GM12878 (cell line): Measurements from ENCODE around the gene KRTAP10-8. TPM values are rescaled to one million over a fixed set of nuclear protein-coding genes. Genes with fewer than 3 reads are reported as not detected.

Experiments used
- ATAC-seq: fragments of 200-7000 bp; cut with Tn5 transposase; 3 replicates; pipeline ENCODE4 v1.9.1; 2020; ENCODE audit warnings: mild to moderate bottlenecking, moderate library complexity
- BruUV-seq: library from RNA; stranded (reverse); fragments of 400-500 nt; replicated peaks from 2 replicates; lab custom pipeline; 2021; lab: Mats Ljungman, UMichigan
- CTCF ChIA-PET: fragments of 300-600 bp; sonication (Branson Sonifier 250); formaldehyde crosslinking; extraction: SDS; loops from one replicate; lab custom pipeline; 2021; ENCODE audit warnings: inconsistent platforms; lab: Yijun Ruan, JAX
- POLR2A ChIA-PET: fragments of 350-600 bp; formaldehyde crosslinking; extraction: SDS; loops from one replicate; lab custom pipeline; 2021; ENCODE audit warnings: inconsistent platforms; lab: Charles Lee
- RAD21 ChIA-PET: fragments of 300-600 bp; sonication (Branson Sonifier 250); formaldehyde crosslinking; loops from one replicate; lab custom pipeline; 2023; ENCODE audit warnings: antibody characterized with exemption; ENCODE audit not compliant: unreplicated experiment; lab: Charles Lee
- SMC1A ChIA-PET: fragments of 300-600 bp; sonication (Branson Sonifier 250); formaldehyde crosslinking; loops from one replicate; lab custom pipeline; 2023; ENCODE audit not compliant: unreplicated experiment, uncharacterized antibody; lab: Charles Lee
- DNase-seq: peaks from one replicate; pipeline ENCODE4 v3.0.0-alpha.2; 2011; ENCODE audit warnings: low read depth, low spot score
- FAIRE-seq: peaks from 3 replicates; lab custom pipeline; 2011; peaks lifted over from hg19 to GRCh38; lab: Jason Lieb, UNC
- H2AFZ ChIP-seq: 2 replicates; pipeline ENCODE4 v1.6.0; 2011; ENCODE audit warnings: low read depth, low read length, control low read depth; ENCODE audit not compliant: control insufficient read depth
- H3K27ac ChIP-seq: 2 replicates; pipeline ENCODE4 v1.5.1; 2011; ENCODE audit warnings: control low read depth; ENCODE audit not compliant: control insufficient read depth, insufficient read depth
- H3K27me3 ChIP-seq, 2 experiments: replicated peaks in 1 of 2; 2 replicates each; pipeline versions ENCODE4 v1.6.0 to v1.6.1; 2011; ENCODE audit warnings: low read length in 1 of 2; ENCODE audit not compliant: control insufficient read depth in 2 of 2, insufficient read depth in 2 of 2
- H3K36me3 ChIP-seq, 2 experiments: 2 replicates each; pipeline ENCODE4 v1.5.1; 2011; ENCODE audit warnings: low read length in 1 of 2; ENCODE audit not compliant: control insufficient read depth in 2 of 2, insufficient read depth in 2 of 2
- H3K4me1 ChIP-seq: 2 replicates; pipeline ENCODE4 v1.6.1; 2011; ENCODE audit warnings: mild to moderate bottlenecking, low read length, moderate library complexity, mixed read lengths; ENCODE audit not compliant: control insufficient read depth, insufficient read depth
- H3K4me2 ChIP-seq: 2 replicates; pipeline ENCODE4 v1.6.0; 2011; ENCODE audit warnings: control low read depth; ENCODE audit not compliant: control insufficient read depth, insufficient read depth
- H3K4me3 ChIP-seq: fragments of 200-600 bp; sonication (generic); 2 replicates; pipeline ENCODE4 v1.5.1; 2016
- H3K79me2 ChIP-seq: 2 replicates; pipeline ENCODE4 v1.6.0; 2011; ENCODE audit warnings: low read length; ENCODE audit not compliant: control insufficient read depth, insufficient read depth
- H3K9ac ChIP-seq: 2 replicates; pipeline ENCODE4 v1.8.0; 2011; ENCODE audit warnings: low read length, control low read depth, mixed read lengths; ENCODE audit not compliant: control insufficient read depth, insufficient read depth
- H3K9me3 ChIP-seq: replicated peaks from 3 replicates; pipeline ENCODE4 v1.5.1; 2011; ENCODE audit warnings: mild to moderate bottlenecking, low read length; ENCODE audit not compliant: control insufficient read depth, insufficient read depth
- H4K20me1 ChIP-seq: 2 replicates; pipeline ENCODE4 v1.6.0; 2011; ENCODE audit not compliant: control insufficient read depth, insufficient read depth
- WGBS: methylation state at CpG from one replicate; pipeline ENCODE4 v1.1.6; 2016; ENCODE audit warnings: low lambda C conversion rate; ENCODE audit not compliant: insufficient replicate concordance, insufficient coverage; ENCODE audit errors: missing lambda C conversion rate; 5-methylcytosine and 5-hydroxymethylcytosine counted together
- in situ Hi-C: fragments of 300-500 bp; cut with MboI; formaldehyde crosslinking; loops from 9 replicates; pipeline ENCODE4 v1.14.3; 2018; ENCODE audit warnings: mixed read lengths
- intact Hi-C: fragments of 100-400 bp; cut with micrococcal nuclease; formaldehyde crosslinking; loops from one replicate; pipeline ENCODE4 v1.14.2; 2022; ENCODE audit not compliant: unreplicated experiment
- polyA plus RNA-seq, 11 experiments: library from polyadenylated mRNA; depleted of rRNA in 4 of 11; unstranded in 6 of 11; stranded (reverse) in 5 of 11; fragments of >200 nt; fragmentation: Nextera tagmentation in 4 of 11; fragmentation: Illumina TruSeq in 1 of 11; extraction: Ambion mirVana in 4 of 11; extraction: Trizol in 1 of 11; gene quantifications; 1 replicate in 1 of 11; 2 replicates in 10 of 11; pipeline versions ENCODE4 v1.2.1 to v1.2.3, GENCODE V29; 2011 to 2016; ENCODE audit warnings: inconsistent platforms in 2 of 11, missing spikeins in 2 of 11, low read depth in 1 of 11
- total RNA-seq, 4 experiments: library from RNA; depleted of rRNA in 3 of 4; stranded (reverse); fragments of >200 nt in 3 of 4; fragmentation: Illumina TruSeq in 1 of 4; extraction: Trizol in 1 of 4; gene quantifications; 2 replicates each; pipeline versions ENCODE4 v1.2.1 to v1.2.3, GENCODE V29; 2013 to 2021
- TF ChIP-seq, protein P1 (sequence below), 3 experiments: IDR thresholded peaks in 2 of 3; conservative IDR thresholded peaks in 1 of 3; 2 replicates each; pipeline ENCODE4 v1.5.1; 2011; ENCODE audit warnings: low read depth in 3 of 3, low read length in 3 of 3, mild to moderate bottlenecking in 3 of 3, control low read depth in 2 of 3, moderate library complexity in 2 of 3, inconsistent platforms in 1 of 3, mixed read lengths in 1 of 3; ENCODE audit not compliant: control insufficient read depth in 2 of 3, insufficient read depth in 1 of 3; ENCODE audit errors: extremely low read depth in 1 of 3
- TF ChIP-seq, protein P2 (sequence below): fragments of 450-650 bp; IDR thresholded peaks from 2 replicates; pipeline ENCODE4 v1.6.1; 2017; ENCODE audit warnings: mild to moderate bottlenecking, low read depth, inconsistent platforms; ENCODE audit not compliant: poor library complexity, severe bottlenecking

The KRTAP10-8 gene
- total and polyA plus RNA-seq, 10 of the 15 experiments (the other 5 are each of a cell fraction or from before 2014, with no cell fraction given), result not detected

DNA sequence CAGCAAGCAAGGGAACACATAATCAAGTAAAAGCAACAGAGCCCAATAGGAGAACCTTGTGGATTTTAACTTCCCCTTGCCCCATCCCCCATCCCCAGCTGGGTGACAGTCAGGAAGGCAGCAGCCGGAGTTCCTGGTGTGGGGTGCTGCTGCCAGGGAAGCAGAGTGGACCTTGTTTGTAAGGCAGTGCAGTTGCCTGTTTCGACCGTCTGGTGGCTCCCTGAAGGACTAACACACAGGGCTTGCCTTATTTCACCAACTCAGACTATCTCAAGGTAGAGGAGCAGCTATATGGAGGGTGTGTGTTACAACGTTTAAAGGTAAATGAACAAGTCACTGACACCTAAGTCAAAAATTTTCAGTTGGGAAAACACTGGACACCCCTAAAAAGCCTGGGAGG is 6.6 kb downstream of the KRTAP10-8 start:
- no peak for DNase-seq
- TF ChIP-seq, protein P1, sequence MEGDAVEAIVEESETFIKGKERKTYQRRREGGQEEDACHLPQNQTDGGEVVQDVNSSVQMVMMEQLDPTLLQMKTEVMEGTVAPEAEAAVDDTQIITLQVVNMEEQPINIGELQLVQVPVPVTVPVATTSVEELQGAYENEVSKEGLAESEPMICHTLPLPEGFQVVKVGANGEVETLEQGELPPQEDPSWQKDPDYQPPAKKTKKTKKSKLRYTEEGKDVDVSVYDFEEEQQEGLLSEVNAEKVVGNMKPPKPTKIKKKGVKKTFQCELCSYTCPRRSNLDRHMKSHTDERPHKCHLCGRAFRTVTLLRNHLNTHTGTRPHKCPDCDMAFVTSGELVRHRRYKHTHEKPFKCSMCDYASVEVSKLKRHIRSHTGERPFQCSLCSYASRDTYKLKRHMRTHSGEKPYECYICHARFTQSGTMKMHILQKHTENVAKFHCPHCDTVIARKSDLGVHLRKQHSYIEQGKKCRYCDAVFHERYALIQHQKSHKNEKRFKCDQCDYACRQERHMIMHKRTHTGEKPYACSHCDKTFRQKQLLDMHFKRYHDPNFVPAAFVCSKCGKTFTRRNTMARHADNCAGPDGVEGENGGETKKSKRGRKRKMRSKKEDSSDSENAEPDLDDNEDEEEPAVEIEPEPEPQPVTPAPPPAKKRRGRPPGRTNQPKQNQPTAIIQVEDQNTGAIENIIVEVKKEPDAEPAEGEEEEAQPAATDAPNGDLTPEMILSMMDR (IDR thresholded peaks at IDR 0.05 in 2 of 3, conservative IDR thresholded peaks at IDR 0.05 in 1 of 3; ENCODE audit: control insufficient read depth in 2 of 3, extremely low read depth in 1 of 3, insufficient read depth in 1 of 3, low read depth in 3 of 3, low read length in 3 of 3), result peak in 1 of 3 experiments; percentile 7; a peak in 2 of 6 replicates
- TF ChIP-seq, protein P2, sequence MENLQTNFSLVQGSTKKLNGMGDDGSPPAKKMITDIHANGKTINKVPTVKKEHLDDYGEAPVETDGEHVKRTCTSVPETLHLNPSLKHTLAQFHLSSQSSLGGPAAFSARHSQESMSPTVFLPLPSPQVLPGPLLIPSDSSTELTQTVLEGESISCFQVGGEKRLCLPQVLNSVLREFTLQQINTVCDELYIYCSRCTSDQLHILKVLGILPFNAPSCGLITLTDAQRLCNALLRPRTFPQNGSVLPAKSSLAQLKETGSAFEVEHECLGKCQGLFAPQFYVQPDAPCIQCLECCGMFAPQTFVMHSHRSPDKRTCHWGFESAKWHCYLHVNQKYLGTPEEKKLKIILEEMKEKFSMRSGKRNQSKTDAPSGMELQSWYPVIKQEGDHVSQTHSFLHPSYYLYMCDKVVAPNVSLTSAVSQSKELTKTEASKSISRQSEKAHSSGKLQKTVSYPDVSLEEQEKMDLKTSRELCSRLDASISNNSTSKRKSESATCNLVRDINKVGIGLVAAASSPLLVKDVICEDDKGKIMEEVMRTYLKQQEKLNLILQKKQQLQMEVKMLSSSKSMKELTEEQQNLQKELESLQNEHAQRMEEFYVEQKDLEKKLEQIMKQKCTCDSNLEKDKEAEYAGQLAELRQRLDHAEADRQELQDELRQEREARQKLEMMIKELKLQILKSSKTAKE, result no peak
- H3K9ac ChIP-seq, result no peak overlapping the region
- H2AFZ ChIP-seq, result no peak overlapping the region
- POLR2A ChIA-PET, result no interaction called here
- no peaks in the 10 kb centered on the region for H3K36me3 ChIP-seq
- WGBS, result 18% methylated on average over 4 of the region's 4 CpGs
- H3K27ac ChIP-seq, result no peak overlapping the region
- no peaks in the 10 kb centered on the region for H3K4me1 ChIP-seq
- SMC1A ChIA-PET, result interaction anchor here (1.1 to 1.3 kb wide), 2 partner anchors 10 to 57 kb away, joined by 3 read pairs; no protein-coding TSS in a partner anchor
- H3K4me2 ChIP-seq, result no peak overlapping the region
- no peaks in the 10 kb centered on the region for H3K79me2 ChIP-seq
- CTCF ChIA-PET, result interaction anchor here (0.9 to 1.1 kb wide), 2 partner anchors 108 to 175 kb away, joined by 3 read pairs; no protein-coding TSS in a partner anchor
- in situ Hi-C loops, result no loop called here
- intact Hi-C loops, result no loop called here
- H3K27me3 ChIP-seq, result no peaks in the 10 kb centered on the region
- peaks cover 1% of the 10 kb centered on the region; the same call in 1 of the 3 replicates for H3K9me3 ChIP-seq
- RAD21 ChIA-PET, result interaction anchor here (0.9 to 1.3 kb wide), 2 partner anchors 54 to 124 kb away, joined by 3 read pairs; no protein-coding TSS in a partner anchor
- BruUV-seq, result no TSS peak
- no peak for ATAC-seq
- no peaks in the 10 kb centered on the region for H4K20me1 ChIP-seq
- H3K4me3 ChIP-seq, result no peak overlapping the region
- FAIRE-seq, result no peak
